OCI-LY7 (cell line): ENCODE measurements around the gene CDHR2. TPM values are rescaled to one million over a fixed set of nuclear protein-coding genes. Genes with fewer than 3 reads are reported as not detected.

Experiments used
- BruUV-seq: library from RNA; stranded (reverse); fragments of 400-500 nt; replicated peaks from 2 replicates; lab custom pipeline; 2021; lab: Mats Ljungman, UMichigan
- CTCF ChIA-PET: fragments of 300-600 bp; sonication (Branson Sonifier 250); formaldehyde crosslinking; loops from one replicate; lab custom pipeline; 2022; ENCODE audit warnings: antibody characterized with exemption; ENCODE audit not compliant: unreplicated experiment; lab: Charles Lee
- POLR2A ChIA-PET: fragments of 300-600 bp; sonication (Branson Sonifier 250); formaldehyde crosslinking; loops from one replicate; lab custom pipeline; 2022; ENCODE audit warnings: antibody characterized with exemption; lab: Charles Lee
- DNase-seq: peaks from one replicate; pipeline ENCODE4 v3.0.0-alpha.2; 2015; ENCODE audit warnings: low spot score
- H2AFZ ChIP-seq: fragments of 200-600 bp; sonication (generic), shearing (Covaris generic); 2 replicates; pipeline ENCODE4 v1.6.1; 2014; ENCODE audit warnings: mild to moderate bottlenecking, antibody characterized with exemption, low read length, moderate library complexity
- H3K27ac ChIP-seq: fragments of 200-600 bp; sonication (generic); 2 replicates; pipeline ENCODE4 v1.5.1; 2014; ENCODE audit warnings: mixed run types, low read depth, mild to moderate bottlenecking, moderate library complexity, low read length, inconsistent platforms; ENCODE audit not compliant: poor library complexity, severe bottlenecking
- H3K36me3 ChIP-seq: fragments of 200-600 bp; sonication (generic); 2 replicates; pipeline ENCODE4 v1.6.1; 2014; ENCODE audit warnings: mild to moderate bottlenecking, antibody characterized with exemption, low read length, moderate library complexity, mixed read lengths; ENCODE audit not compliant: insufficient read depth
- H3K4me1 ChIP-seq: fragments of 200-600 bp; sonication (generic); 2 replicates; pipeline ENCODE4 v1.5.1; 2014; ENCODE audit warnings: mild to moderate bottlenecking, low read length; ENCODE audit not compliant: insufficient read depth, poor library complexity, severe bottlenecking
- H3K4me2 ChIP-seq: fragments of 200-600 bp; sonication (generic); 2 replicates; pipeline ENCODE4 v1.6.1; 2014; ENCODE audit warnings: mild to moderate bottlenecking, low read length
- H3K4me3 ChIP-seq: fragments of 200-600 bp; sonication (generic); 2 replicates; pipeline ENCODE4 v1.5.1; 2014; ENCODE audit warnings: mild to moderate bottlenecking, low read depth, low read length; ENCODE audit not compliant: poor library complexity, severe bottlenecking
- H3K79me2 ChIP-seq: fragments of 200-600 bp; sonication (generic); 2 replicates; pipeline ENCODE4 v1.6.1; 2016; ENCODE audit warnings: low read depth, mild to moderate bottlenecking, low read length, moderate library complexity, mixed read lengths; ENCODE audit not compliant: insufficient read depth
- H3K9me2 ChIP-seq: fragments of 200-600 bp; sonication (generic); 2 replicates; pipeline ENCODE4 v1.6.1; 2016; ENCODE audit warnings: mild to moderate bottlenecking, low read length, mixed read lengths; ENCODE audit not compliant: insufficient read depth
- H3K9me3 ChIP-seq: fragments of 200-600 bp; sonication (generic); 2 replicates; pipeline ENCODE4 v1.6.1; 2014; ENCODE audit warnings: mild to moderate bottlenecking, mixed run types, low read length, mixed read lengths
- H4K20me1 ChIP-seq: fragments of 200-600 bp; sonication (generic); 2 replicates; pipeline ENCODE4 v1.6.1; 2014; ENCODE audit warnings: mild to moderate bottlenecking, antibody characterized with exemption, low read length, moderate library complexity, mixed read lengths; ENCODE audit not compliant: insufficient read depth
- EZH2phosphoT487 ChIP-seq: fragments of 200-600 bp; sonication (generic); IDR thresholded peaks from 2 replicates; pipeline ENCODE4 v1.6.1; 2018; ENCODE audit warnings: low read depth, borderline replicate concordance, mild to moderate bottlenecking, mixed run types, antibody characterized with exemption, low read length, moderate library complexity, mixed read lengths
- intact Hi-C: fragments of 100-400 bp; cut with micrococcal nuclease; formaldehyde crosslinking; loops from one replicate; pipeline ENCODE4 v1.10.0; 2022; ENCODE audit not compliant: unreplicated experiment
- total RNA-seq, 2 experiments: library from RNA; depleted of rRNA in 1 of 2; stranded (reverse); fragments of >200 nt in 1 of 2; shearing (Covaris generic) in 1 of 2; gene quantifications; 2 replicates each; pipeline ENCODE4 v1.2.3, GENCODE V29; 2014 to 2022
- TF ChIP-seq, protein P1 (sequence below): fragments of 200-600 bp; sonication (generic); conservative IDR thresholded peaks from 2 replicates; pipeline ENCODE4 v1.5.1; 2014; ENCODE audit warnings: mild to moderate bottlenecking, antibody characterized with exemption, low read length, moderate library complexity, mixed read lengths

Gene CDHR2
- total RNA-seq, 2 experiments from 2014 or later: 0.25 to 3.8 TPM

DNA sequence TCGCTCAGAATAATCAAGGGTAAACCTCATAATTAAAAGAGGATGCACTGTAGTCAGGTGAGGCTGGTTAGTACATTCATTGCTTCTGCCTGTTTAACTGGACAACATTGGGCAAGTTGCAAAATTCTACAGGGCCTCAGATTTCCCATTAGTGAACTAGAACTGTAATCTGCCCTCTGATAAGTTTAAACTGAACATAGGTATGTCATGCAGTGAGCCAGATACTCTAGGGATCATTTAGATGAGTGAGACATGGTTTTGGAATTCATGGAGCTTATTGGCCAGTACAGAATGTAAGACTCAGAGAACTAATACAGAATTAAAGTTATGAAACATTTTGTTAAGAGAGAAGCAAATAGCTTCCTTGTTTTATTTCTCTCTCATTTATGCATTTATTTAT lies 47.8 kb upstream of the CDHR2 start:
- no peak overlapping the region for H3K27ac ChIP-seq
- CTCF ChIA-PET: interaction anchor here (0.6 kb wide), 1 partner anchor 549 kb away, joined by 3 read pairs; no protein-coding TSS in a partner anchor
- no peaks in the 10 kb centered on the region for H3K79me2 ChIP-seq
- H3K36me3 ChIP-seq: peaks cover 99% of the 10 kb centered on the region
- POLR2A ChIA-PET: interaction anchor here (0.6 to 1.4 kb wide), 4 partner anchors 10 to 500 kb away, joined by 3 to 6 read pairs (median 4); partner anchors contain the start of gene FAF2
- no peak overlapping the region for H3K4me2 ChIP-seq
- DNase-seq: no peak
- no TSS peak for BruUV-seq
- H3K4me1 ChIP-seq: no peaks in the 10 kb centered on the region
- H3K9me2 ChIP-seq: no peaks in the 10 kb centered on the region
- H2AFZ ChIP-seq: no peak overlapping the region
- H4K20me1 ChIP-seq: no peaks in the 10 kb centered on the region
- H3K9me3 ChIP-seq: no peaks in the 10 kb centered on the region
- TF ChIP-seq EZH2phosphoT487: no peak
- TF ChIP-seq, protein P1, sequence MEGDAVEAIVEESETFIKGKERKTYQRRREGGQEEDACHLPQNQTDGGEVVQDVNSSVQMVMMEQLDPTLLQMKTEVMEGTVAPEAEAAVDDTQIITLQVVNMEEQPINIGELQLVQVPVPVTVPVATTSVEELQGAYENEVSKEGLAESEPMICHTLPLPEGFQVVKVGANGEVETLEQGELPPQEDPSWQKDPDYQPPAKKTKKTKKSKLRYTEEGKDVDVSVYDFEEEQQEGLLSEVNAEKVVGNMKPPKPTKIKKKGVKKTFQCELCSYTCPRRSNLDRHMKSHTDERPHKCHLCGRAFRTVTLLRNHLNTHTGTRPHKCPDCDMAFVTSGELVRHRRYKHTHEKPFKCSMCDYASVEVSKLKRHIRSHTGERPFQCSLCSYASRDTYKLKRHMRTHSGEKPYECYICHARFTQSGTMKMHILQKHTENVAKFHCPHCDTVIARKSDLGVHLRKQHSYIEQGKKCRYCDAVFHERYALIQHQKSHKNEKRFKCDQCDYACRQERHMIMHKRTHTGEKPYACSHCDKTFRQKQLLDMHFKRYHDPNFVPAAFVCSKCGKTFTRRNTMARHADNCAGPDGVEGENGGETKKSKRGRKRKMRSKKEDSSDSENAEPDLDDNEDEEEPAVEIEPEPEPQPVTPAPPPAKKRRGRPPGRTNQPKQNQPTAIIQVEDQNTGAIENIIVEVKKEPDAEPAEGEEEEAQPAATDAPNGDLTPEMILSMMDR: no peak
- H3K4me3 ChIP-seq: no peak overlapping the region
- intact Hi-C loops: no loop called here

DNA sequence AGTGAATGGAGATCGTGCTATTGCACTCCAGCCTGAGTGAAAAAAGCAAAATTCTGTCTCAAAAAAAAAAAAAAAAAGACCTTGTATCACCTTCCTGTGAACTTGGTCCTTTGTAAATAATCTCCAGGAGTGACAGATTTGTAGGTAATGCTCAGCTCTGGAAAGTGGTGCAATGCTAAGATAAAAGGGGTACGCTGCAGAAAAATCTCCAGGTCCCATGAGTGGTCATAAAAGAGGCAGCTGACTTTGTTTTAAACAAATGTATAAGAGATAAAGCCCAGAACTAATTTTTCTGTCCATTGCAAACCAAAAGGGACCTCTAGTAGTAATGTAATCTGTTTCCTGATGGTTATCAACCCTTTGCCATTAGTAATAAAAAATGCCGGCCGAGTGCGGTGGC lies 45.6 kb upstream of the CDHR2 start:
- peaks cover 98% of the 10 kb centered on the region for H3K36me3 ChIP-seq

DNA sequence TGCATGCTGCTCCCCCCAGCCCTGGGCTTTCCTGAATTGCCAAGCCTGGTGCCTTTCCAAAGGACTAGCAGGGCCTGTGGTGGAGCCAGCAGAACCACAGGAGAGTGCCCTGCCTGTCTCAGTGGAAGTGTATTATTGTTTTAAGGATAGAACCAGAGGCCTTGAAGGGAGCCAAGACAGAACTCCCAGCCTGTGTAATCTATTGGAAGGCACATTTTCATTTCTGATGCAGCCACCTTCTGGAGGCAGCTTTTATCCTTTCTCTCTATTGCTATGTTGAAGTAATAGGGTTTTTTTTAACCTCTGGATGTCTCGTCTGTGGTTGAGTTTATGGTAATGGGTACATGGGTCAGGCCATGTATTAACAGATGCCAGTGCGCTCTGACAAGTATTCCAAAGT lies 41.2 kb upstream of the CDHR2 start:
- intact Hi-C loops: no loop called here
- no peak overlapping the region for H2AFZ ChIP-seq
- CTCF ChIA-PET: no interaction called here
- no peak overlapping the region for H3K4me2 ChIP-seq
- DNase-seq: no peak
- BruUV-seq: no TSS peak
- no peak overlapping the region for H3K27ac ChIP-seq
- no peaks in the 10 kb centered on the region for H3K79me2 ChIP-seq
- TF ChIP-seq EZH2phosphoT487: no peak
- TF ChIP-seq, protein P1: no peak
- no peak overlapping the region for H3K4me3 ChIP-seq
- H3K9me2 ChIP-seq: no peaks in the 10 kb centered on the region
- peaks cover 74% of the 10 kb centered on the region for H3K36me3 ChIP-seq
- H3K4me1 ChIP-seq: no peaks in the 10 kb centered on the region
- POLR2A ChIA-PET: no interaction called here
- no peaks in the 10 kb centered on the region for H4K20me1 ChIP-seq
- no peaks in the 10 kb centered on the region for H3K9me3 ChIP-seq

More for the DNA sequence above, 45.6 kb upstream of the CDHR2 start:
- Histone ChIP-seq H3K27ac (no peak overlapping the region), H3K4me3 (no peak overlapping the region), H3K4me2 (no peak overlapping the region), H3K9me2 (no peaks in the 10 kb centered on the region), H2AFZ (no peak overlapping the region), H3K79me2 (no peaks in the 10 kb centered on the region), H4K20me1 (no peaks in the 10 kb centered on the region), H3K4me1 (no peaks in the 10 kb centered on the region), H3K9me3 (no peaks in the 10 kb centered on the region)
- POLR2A ChIA-PET: no interaction called here
- no TSS peak for BruUV-seq
- intact Hi-C loops: no loop called here
- no peak for DNase-seq
- CTCF ChIA-PET: no interaction called here
- TF ChIP-seq, protein P1: no peak
- no peak for TF ChIP-seq EZH2phosphoT487
